Measurements from ENCODE around the gene TMEM178A. TPM values are rescaled to one million over a fixed set of nuclear protein-coding genes. Genes with fewer than 3 reads are reported as not detected.
A peak's percentile ranks its signal among the peaks of the same experiment; 100 is the strongest.

TMEM178A gene
- total RNA-seq, 1 donor from 2014 or later = 28.7 TPM

DNA sequence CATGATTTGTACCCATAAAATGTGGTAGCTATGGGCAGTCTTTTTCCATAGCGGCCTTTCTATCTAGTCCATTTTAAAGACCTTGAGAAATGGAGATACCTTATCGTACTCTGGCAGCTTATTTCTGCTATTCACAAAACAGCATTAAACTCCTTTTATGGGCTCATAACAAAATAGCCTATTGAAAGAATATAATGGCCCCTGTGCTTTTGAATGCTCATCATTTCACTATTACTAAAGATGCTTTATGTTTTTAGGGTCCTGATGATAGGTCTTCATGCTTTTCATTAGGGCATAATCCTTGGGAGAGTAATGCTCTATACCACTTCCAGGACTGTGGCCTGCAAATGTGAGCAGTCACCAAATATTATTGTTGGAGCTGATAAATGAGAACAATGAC lies 7.3 kb upstream of the TMEM178A start:
- DNase-seq (ENCODE audit: low read depth) = no peak
- H3K9me3 Mint-ChIP-seq (ENCODE audit: unreplicated experiment) = no peaks in the 10 kb centered on the region
- no peak overlapping the region for H3K9ac ChIP-seq (ENCODE audit: low read length)
- no peak for FAIRE-seq
- no peak overlapping the region for H3K4me2 ChIP-seq (ENCODE audit: low read length)
- H3K9me3 ChIP-seq (ENCODE audit: insufficient read depth, low read depth, low read length) = no peaks in the 10 kb centered on the region
- H3K27me3 Mint-ChIP-seq (ENCODE audit: low read depth, unreplicated experiment) = no peaks in the 10 kb centered on the region
- H3K4me1 Mint-ChIP-seq (ENCODE audit: low read depth, unreplicated experiment) = peaks cover 20% of the 10 kb centered on the region
- H3K4me1 ChIP-seq (ENCODE audit: insufficient read depth, low read length) = no peaks in the 10 kb centered on the region
- no peak overlapping the region for H3K4me3 ChIP-seq (ENCODE audit: insufficient read depth, low read depth, low read length)
- no peaks in the 10 kb centered on the region for H3K36me3 Mint-ChIP-seq (ENCODE audit: low read depth, unreplicated experiment)
- no peaks in the 10 kb centered on the region for H4K20me1 ChIP-seq (ENCODE audit: insufficient read depth, low read length)
- no peak overlapping the region for H2AFZ ChIP-seq (ENCODE audit: low read depth, low read length)
- H3K4me3 Mint-ChIP-seq (ENCODE audit: unreplicated experiment) = no peak overlapping the region
- H3K27ac ChIP-seq (ENCODE audit: low read depth, low read length) = no peak overlapping the region
- H3K36me3 ChIP-seq (ENCODE audit: insufficient read depth, low read length) = no peaks in the 10 kb centered on the region
- H3K27me3 ChIP-seq (ENCODE audit: insufficient read depth, low read length) = no peaks in the 10 kb centered on the region
- no peak for TF ChIP-seq EZH2 (IDR thresholded peaks at IDR 0.05; ENCODE audit: insufficient read depth, low read length)
- TF ChIP-seq, protein P1, sequence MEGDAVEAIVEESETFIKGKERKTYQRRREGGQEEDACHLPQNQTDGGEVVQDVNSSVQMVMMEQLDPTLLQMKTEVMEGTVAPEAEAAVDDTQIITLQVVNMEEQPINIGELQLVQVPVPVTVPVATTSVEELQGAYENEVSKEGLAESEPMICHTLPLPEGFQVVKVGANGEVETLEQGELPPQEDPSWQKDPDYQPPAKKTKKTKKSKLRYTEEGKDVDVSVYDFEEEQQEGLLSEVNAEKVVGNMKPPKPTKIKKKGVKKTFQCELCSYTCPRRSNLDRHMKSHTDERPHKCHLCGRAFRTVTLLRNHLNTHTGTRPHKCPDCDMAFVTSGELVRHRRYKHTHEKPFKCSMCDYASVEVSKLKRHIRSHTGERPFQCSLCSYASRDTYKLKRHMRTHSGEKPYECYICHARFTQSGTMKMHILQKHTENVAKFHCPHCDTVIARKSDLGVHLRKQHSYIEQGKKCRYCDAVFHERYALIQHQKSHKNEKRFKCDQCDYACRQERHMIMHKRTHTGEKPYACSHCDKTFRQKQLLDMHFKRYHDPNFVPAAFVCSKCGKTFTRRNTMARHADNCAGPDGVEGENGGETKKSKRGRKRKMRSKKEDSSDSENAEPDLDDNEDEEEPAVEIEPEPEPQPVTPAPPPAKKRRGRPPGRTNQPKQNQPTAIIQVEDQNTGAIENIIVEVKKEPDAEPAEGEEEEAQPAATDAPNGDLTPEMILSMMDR (IDR thresholded peaks at IDR 0.05; ENCODE audit: insufficient read depth, low read depth, low read length) = no peak
- no peaks in the 10 kb centered on the region for H3K79me2 ChIP-seq (ENCODE audit: insufficient read depth, low read length)
- no peak overlapping the region for H3K27ac Mint-ChIP-seq (ENCODE audit: unreplicated experiment)

DNA sequence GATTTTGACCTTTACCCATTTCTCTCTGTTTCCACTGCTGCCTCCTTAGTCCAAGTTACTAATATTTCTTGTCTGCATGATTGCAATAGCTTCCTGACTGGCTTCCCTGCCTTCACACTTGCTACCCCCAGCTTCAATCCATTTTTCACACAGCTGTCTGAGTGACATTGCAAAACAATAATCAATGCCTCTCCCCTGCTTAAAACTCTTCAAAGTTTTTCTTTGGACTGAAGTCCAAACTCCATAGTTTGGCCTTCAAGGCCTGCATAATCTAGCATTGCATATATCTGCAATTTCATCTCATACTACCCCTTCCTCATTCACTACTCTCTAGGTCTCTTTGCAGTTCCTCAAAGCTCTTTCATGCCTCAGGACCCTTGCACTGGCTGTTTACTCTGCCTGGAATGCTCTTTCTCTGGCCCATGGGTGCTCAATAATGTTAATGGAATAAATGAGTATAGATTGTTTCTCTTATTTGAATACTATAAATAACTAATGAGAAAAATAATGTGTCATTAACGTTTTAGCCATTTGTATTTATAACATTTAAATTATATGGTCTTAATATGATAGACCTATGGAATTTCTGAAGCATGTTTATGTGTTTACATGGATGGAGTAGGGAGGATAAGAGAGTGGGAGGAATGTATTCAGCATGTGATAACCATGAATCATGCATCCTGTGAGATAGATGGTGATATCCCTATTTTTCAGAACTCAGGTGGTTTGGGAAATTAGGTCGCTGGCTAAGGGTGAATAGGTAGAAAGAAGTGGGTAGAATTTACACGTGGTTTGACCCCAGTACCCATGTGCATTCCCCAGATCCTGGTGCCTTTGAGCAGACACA lies 5.7 kb upstream of the TMEM178A start:
- Histone ChIP-seq H3K9ac (ENCODE audit: low read length) (no peak overlapping the region), H3K4me2 (ENCODE audit: low read length) (no peak overlapping the region), H3K27ac (ENCODE audit: low read depth, low read length) (no peak overlapping the region), H3K79me2 (ENCODE audit: insufficient read depth, low read length) (no peaks in the 10 kb centered on the region), H3K9me3 (ENCODE audit: insufficient read depth, low read depth, low read length) (no peaks in the 10 kb centered on the region), H2AFZ (ENCODE audit: low read depth, low read length) (no peak overlapping the region), H3K36me3 (ENCODE audit: insufficient read depth, low read length) (no peaks in the 10 kb centered on the region), H3K27me3 (ENCODE audit: insufficient read depth, low read length) (peaks cover 3% of the 10 kb centered on the region), H3K4me3 (ENCODE audit: insufficient read depth, low read depth, low read length) (no peak overlapping the region), H4K20me1 (ENCODE audit: insufficient read depth, low read length) (no peaks in the 10 kb centered on the region), H3K4me1 (ENCODE audit: insufficient read depth, low read length) (no peaks in the 10 kb centered on the region)
- Mint-ChIP-seq H3K4me1 (ENCODE audit: low read depth, unreplicated experiment) (peaks cover 31% of the 10 kb centered on the region), H3K27me3 (ENCODE audit: low read depth, unreplicated experiment) (no peaks in the 10 kb centered on the region), H3K9me3 (ENCODE audit: unreplicated experiment) (no peaks in the 10 kb centered on the region), H3K36me3 (ENCODE audit: low read depth, unreplicated experiment) (peaks cover under 1% of the 10 kb centered on the region), H3K4me3 (ENCODE audit: unreplicated experiment) (no peak overlapping the region), H3K27ac (ENCODE audit: unreplicated experiment) (peak overlapping the region; percentile 58)
- DNase-seq (ENCODE audit: low read depth) (no peak), FAIRE-seq (no peak)
- TF ChIP-seq EZH2 (IDR thresholded peaks at IDR 0.05; ENCODE audit: insufficient read depth, low read length) = no peak
- TF ChIP-seq, protein P1 (IDR thresholded peaks at IDR 0.05; ENCODE audit: insufficient read depth, low read depth, low read length) = no peak
